Neural cell (in vitro differentiated cells): ENCODE data around the gene CXorf58.

Experiments used
- EP300 ChIP-seq: fragments of 450-650 bp; conservative IDR thresholded peaks from 2 replicates; pipeline ENCODE4 v1.6.1; 2014; ENCODE audit warnings: antibody characterized with exemption, mild to moderate bottlenecking, moderate library complexity; ENCODE audit not compliant: poor library complexity, severe bottlenecking
- POLR2AphosphoS5 ChIP-seq: IDR thresholded peaks from 2 replicates; pipeline ENCODE4 v1.6.1; 2012
- TF ChIP-seq, protein P1 (sequence below): fragments of 450-650 bp; IDR thresholded peaks from 2 replicates; pipeline ENCODE4 v1.5.1; 2014; ENCODE audit warnings: antibody characterized with exemption, mild to moderate bottlenecking, moderate library complexity; ENCODE audit not compliant: poor library complexity, severe bottlenecking

DNA sequence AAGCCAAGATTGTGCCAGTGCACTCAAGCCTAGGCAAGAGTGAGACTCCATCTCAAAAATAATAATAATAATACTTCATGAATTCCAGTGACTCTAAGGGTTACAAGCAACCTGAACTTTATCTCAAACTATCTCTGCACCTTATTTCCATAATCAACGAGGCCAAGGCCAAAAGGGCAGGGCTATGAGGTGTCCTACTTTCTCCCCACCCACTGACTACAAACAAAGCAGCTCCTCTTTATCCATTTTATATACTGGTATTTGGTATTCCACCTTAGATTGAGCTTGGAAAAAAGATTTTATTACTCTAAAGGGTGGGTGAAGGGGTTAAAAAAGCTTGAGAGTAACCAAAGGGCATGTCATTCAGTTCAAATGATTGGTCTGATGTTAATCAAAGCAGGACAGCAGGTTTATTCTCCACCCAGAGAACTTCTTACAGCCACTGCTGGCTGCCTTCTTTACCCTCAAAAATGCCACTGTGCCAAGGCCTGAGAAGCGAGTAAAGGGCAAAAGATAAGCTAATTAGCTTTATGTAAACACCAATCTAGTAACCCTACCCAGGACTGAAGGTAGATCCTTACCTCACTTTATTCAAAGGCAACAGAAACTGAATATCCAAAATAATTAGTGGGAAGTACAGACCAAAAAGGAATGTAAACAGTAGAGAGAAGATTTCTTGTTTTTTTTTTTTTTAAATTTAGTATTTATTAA lies 28.3 kb upstream of the CXorf58 start:
- TF ChIP-seq, protein P1, sequence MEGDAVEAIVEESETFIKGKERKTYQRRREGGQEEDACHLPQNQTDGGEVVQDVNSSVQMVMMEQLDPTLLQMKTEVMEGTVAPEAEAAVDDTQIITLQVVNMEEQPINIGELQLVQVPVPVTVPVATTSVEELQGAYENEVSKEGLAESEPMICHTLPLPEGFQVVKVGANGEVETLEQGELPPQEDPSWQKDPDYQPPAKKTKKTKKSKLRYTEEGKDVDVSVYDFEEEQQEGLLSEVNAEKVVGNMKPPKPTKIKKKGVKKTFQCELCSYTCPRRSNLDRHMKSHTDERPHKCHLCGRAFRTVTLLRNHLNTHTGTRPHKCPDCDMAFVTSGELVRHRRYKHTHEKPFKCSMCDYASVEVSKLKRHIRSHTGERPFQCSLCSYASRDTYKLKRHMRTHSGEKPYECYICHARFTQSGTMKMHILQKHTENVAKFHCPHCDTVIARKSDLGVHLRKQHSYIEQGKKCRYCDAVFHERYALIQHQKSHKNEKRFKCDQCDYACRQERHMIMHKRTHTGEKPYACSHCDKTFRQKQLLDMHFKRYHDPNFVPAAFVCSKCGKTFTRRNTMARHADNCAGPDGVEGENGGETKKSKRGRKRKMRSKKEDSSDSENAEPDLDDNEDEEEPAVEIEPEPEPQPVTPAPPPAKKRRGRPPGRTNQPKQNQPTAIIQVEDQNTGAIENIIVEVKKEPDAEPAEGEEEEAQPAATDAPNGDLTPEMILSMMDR, result no peak
- TF ChIP-seq POLR2AphosphoS5, result no peak
- TF ChIP-seq EP300, result no peak
